ENCODE data around the gene FAM174C. TPM values are rescaled to one million over a fixed set of nuclear protein-coding genes. Genes with fewer than 3 reads are reported as not detected.

FAM174C gene
- polyA plus RNA-seq, 1 of the 3 experiments (the other 2 are of a cell fraction), result 78.0 TPM

GRCh38 chr19:1310853-1311180 lies 35.5 kb downstream of the FAM174C start:
- Histone ChIP-seq H3K9me2 (no peaks in the 10 kb centered on the region), H3F3A (replicated peaks; ENCODE audit: insufficient read depth) (no peaks in the 10 kb centered on the region), H3K4me2 (no peak overlapping the region), H3K36me3 (replicated peaks in 1 of 2; ENCODE audit: control insufficient read depth in 1 of 2, insufficient read depth in 2 of 2, low read length in 1 of 2) (no peaks in the 10 kb centered on the region), H3K27ac (ENCODE audit: low read depth in 2 of 2, low read length in 1 of 2) (no peak overlapping the region), H4K20me1 (ENCODE audit: insufficient read depth) (no peaks in the 10 kb centered on the region), H2AFZ (ENCODE audit: low read depth) (no peak overlapping the region), H3K9me3 (no peaks in the 10 kb centered on the region), H3K27me3 (ENCODE audit: insufficient read depth) (no peaks in the 10 kb centered on the region), H3K79me2 (ENCODE audit: insufficient read depth) (no peaks in the 10 kb centered on the region), H3K9ac (no peak overlapping the region), H3K4me1 (ENCODE audit: control insufficient read depth in 1 of 2, insufficient read depth in 2 of 2, low read depth in 1 of 2, low read length in 1 of 2) (peaks cover 3 to 7% of the 10 kb centered on the region in 2 experiments; a peak in 2 of 4 replicates), H3K4me3 (ENCODE audit: low read depth in 2 of 2, low read length in 1 of 2) (no peak overlapping the region)
- TF ChIP-seq NFIC (IDR thresholded peaks at IDR 0.05; ENCODE audit: borderline replicate concordance), result no peak
- no peak for TF ChIP-seq IRF3 (IDR thresholded peaks at IDR 0.05; ENCODE audit: low read depth, low read length)
- TF ChIP-seq USF1 (IDR thresholded peaks at IDR 0.05; ENCODE audit: borderline replicate concordance, low read depth), result no peak
- TF ChIP-seq CHD2 (IDR thresholded peaks at IDR 0.05; ENCODE audit: low read length, partially characterized antibody), result no peak
- TF ChIP-seq PBX3 (IDR thresholded peaks at IDR 0.05), result no peak
- no peak for DNase-seq
- ChIA-PET POLR2A (no interaction called here), CTCF (interaction anchor here (1.0 to 1.7 kb wide), 2 partner anchors 31 to 90 kb away, joined by 3 to 7 read pairs; partner anchors contain the start of gene GAMT)
- WGBS (ENCODE audit: low lambda C conversion rate), result 96% methylated on average over 12 of the region's 18 CpGs

GRCh38 chr19:1311543-1312091 lies 36.3 kb downstream of the FAM174C start:
- H4K20me1 ChIP-seq (ENCODE audit: insufficient read depth), result no peaks in the 10 kb centered on the region
- DNase-seq, result no peak
- H3K9ac ChIP-seq, result no peak overlapping the region
- no peaks in the 10 kb centered on the region for H3K79me2 ChIP-seq (ENCODE audit: insufficient read depth)
- no peaks in the 10 kb centered on the region for H3K9me2 ChIP-seq
- ChIA-PET CTCF (interaction anchor here (1.0 to 1.7 kb wide), 3 partner anchors 32 to 89 kb away, joined by 3 to 7 read pairs (median 6); partner anchors contain the start of gene GAMT), POLR2A (no interaction called here)
- 81% methylated on average over 6 of the region's 21 CpGs for WGBS (ENCODE audit: low lambda C conversion rate)
- TF ChIP-seq TAF1 (IDR thresholded peaks at IDR 0.05; ENCODE audit: borderline replicate concordance, low read depth, low read length) (no peak), FOSL2 (IDR thresholded peaks at IDR 0.05; ENCODE audit: borderline replicate concordance, low read depth) (no peak), POLR2AphosphoS5 (IDR thresholded peaks at IDR 0.05; ENCODE audit: low read depth, low read length) (no peak), IRF3 (IDR thresholded peaks at IDR 0.05; ENCODE audit: low read depth, low read length) (no peak), RAD21 (IDR thresholded peaks at IDR 0.05; ENCODE audit: low read length) (no peak), JUND (IDR thresholded peaks at IDR 0.05) (no peak), MEF2A (IDR thresholded peaks at IDR 0.05; ENCODE audit: borderline replicate concordance, low read depth) (no peak), EZH2phosphoT487 (IDR thresholded peaks at IDR 0.05; ENCODE audit: borderline replicate concordance, low read depth) (no peak), SIN3A (IDR thresholded peaks at IDR 0.05; ENCODE audit: borderline replicate concordance, low read depth, low read length) (no peak), SMC3 (IDR thresholded peaks at IDR 0.05; ENCODE audit: low read depth, low read length) (no peak), CTCF (IDR thresholded peaks at IDR 0.05) (no peak), USF2 (IDR thresholded peaks at IDR 0.05; ENCODE audit: borderline replicate concordance, low read depth, low read length) (no peak), RXRA (IDR thresholded peaks at IDR 0.05; ENCODE audit: borderline replicate concordance, low read depth) (no peak), CHD2 (IDR thresholded peaks at IDR 0.05; ENCODE audit: low read length, partially characterized antibody) (no peak), TCF12 (IDR thresholded peaks at IDR 0.05) (no peak), NRF1 (IDR thresholded peaks at IDR 0.05; ENCODE audit: low read depth, low read length) (no peak)
- no peak overlapping the region for H3K4me3 ChIP-seq (ENCODE audit: low read depth in 2 of 2, low read length in 1 of 2)
- H3K27ac ChIP-seq (ENCODE audit: low read depth in 2 of 2, low read length in 1 of 2), result no peak overlapping the region
- no peaks in the 10 kb centered on the region for H3F3A ChIP-seq (replicated peaks; ENCODE audit: insufficient read depth)
- H3K36me3 ChIP-seq (replicated peaks in 1 of 2; ENCODE audit: control insufficient read depth in 1 of 2, insufficient read depth in 2 of 2, low read length in 1 of 2), result no peaks in the 10 kb centered on the region
- H2AFZ ChIP-seq (ENCODE audit: low read depth), result no peak overlapping the region
- H3K4me1 ChIP-seq (ENCODE audit: control insufficient read depth in 1 of 2, insufficient read depth in 2 of 2, low read depth in 1 of 2, low read length in 1 of 2), result peaks cover 6 to 7% of the 10 kb centered on the region in 2 experiments; a peak in 2 of 4 replicates
- no peak overlapping the region for H3K4me2 ChIP-seq
- no peaks in the 10 kb centered on the region for H3K27me3 ChIP-seq (ENCODE audit: insufficient read depth)
- H3K9me3 ChIP-seq, result no peaks in the 10 kb centered on the region

Data from SK-N-SH (cell line).